ENCODE results near the gene NEK6. TPM values are rescaled to one million over a fixed set of nuclear protein-coding genes. Genes with fewer than 3 reads are reported as not detected.

Gene NEK6
- total RNA-seq, 2 experiments from 2014 or later: 5.6 to 16.4 TPM

- no peak for TF ChIP-seq EZH2phosphoT487 (IDR thresholded peaks at IDR 0.05; ENCODE audit: borderline replicate concordance, low read depth, low read length)
- TF ChIP-seq, protein P1, sequence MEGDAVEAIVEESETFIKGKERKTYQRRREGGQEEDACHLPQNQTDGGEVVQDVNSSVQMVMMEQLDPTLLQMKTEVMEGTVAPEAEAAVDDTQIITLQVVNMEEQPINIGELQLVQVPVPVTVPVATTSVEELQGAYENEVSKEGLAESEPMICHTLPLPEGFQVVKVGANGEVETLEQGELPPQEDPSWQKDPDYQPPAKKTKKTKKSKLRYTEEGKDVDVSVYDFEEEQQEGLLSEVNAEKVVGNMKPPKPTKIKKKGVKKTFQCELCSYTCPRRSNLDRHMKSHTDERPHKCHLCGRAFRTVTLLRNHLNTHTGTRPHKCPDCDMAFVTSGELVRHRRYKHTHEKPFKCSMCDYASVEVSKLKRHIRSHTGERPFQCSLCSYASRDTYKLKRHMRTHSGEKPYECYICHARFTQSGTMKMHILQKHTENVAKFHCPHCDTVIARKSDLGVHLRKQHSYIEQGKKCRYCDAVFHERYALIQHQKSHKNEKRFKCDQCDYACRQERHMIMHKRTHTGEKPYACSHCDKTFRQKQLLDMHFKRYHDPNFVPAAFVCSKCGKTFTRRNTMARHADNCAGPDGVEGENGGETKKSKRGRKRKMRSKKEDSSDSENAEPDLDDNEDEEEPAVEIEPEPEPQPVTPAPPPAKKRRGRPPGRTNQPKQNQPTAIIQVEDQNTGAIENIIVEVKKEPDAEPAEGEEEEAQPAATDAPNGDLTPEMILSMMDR (conservative IDR thresholded peaks at IDR 0.05; ENCODE audit: low read length): no peak
- no peak for DNase-seq (ENCODE audit: low spot score)
- ChIA-PET POLR2A (interaction anchor here (0.7 kb wide), 1 partner anchor 9 kb away, joined by 3 read pairs; no protein-coding TSS in a partner anchor), CTCF (ENCODE audit: unreplicated experiment) (no interaction called here)
- no peaks in the 10 kb centered on the region for H3K9me2 ChIP-seq (ENCODE audit: insufficient read depth, low read length)
- no peak overlapping the region for H3K4me3 ChIP-seq (ENCODE audit: low read depth, low read length, poor library complexity, severe bottlenecking)
- no peaks in the 10 kb centered on the region for H3K79me2 ChIP-seq (ENCODE audit: insufficient read depth, low read depth, low read length)
- intact Hi-C loops (cut with micrococcal nuclease; ENCODE audit: unreplicated experiment): no loop called here
- H3K4me1 ChIP-seq (ENCODE audit: insufficient read depth, low read length, poor library complexity, severe bottlenecking): no peaks in the 10 kb centered on the region
- H2AFZ ChIP-seq (ENCODE audit: low read length): no peak overlapping the region
- H3K36me3 ChIP-seq (ENCODE audit: insufficient read depth, low read length): no peaks in the 10 kb centered on the region
- H3K27ac ChIP-seq (ENCODE audit: low read depth, low read length, poor library complexity, severe bottlenecking): no peak overlapping the region
- no peak overlapping the region for H3K4me2 ChIP-seq (ENCODE audit: low read length)
- BruUV-seq (replicated peaks): no TSS peak
- H4K20me1 ChIP-seq (ENCODE audit: insufficient read depth, low read length): no peaks in the 10 kb centered on the region
- no peaks in the 10 kb centered on the region for H3K9me3 ChIP-seq (ENCODE audit: low read length)
Measured at GRCh38 chr9:124327491-124327890, 69.7 kb downstream of the NEK6 start.

DNA sequence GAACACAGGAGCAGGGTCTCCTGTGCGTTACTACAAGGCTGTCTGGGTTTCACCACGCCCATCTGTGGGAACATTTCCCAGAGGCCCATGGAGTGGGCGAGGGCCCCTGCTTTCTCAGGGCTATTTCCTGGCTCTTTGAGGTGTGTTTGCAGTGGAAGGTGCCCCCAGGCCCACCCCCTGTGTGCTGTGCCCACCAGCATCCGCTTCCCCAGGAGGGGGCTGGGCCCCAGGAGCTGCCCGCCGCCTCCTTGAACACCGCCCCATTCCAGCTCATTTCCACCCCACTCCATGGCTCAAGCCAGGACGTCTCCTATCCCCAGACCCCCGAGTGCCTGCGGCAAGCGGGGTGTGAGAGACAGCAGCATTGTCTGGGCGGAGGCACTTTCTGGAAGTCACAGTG lies 70.5 kb downstream of the NEK6 start:
- no peaks in the 10 kb centered on the region for H3K36me3 ChIP-seq (ENCODE audit: insufficient read depth, low read length)
- H3K4me3 ChIP-seq (ENCODE audit: low read depth, low read length, poor library complexity, severe bottlenecking): no peak overlapping the region
- H3K79me2 ChIP-seq (ENCODE audit: insufficient read depth, low read depth, low read length): no peaks in the 10 kb centered on the region
- TF ChIP-seq, protein P1 (conservative IDR thresholded peaks at IDR 0.05; ENCODE audit: low read length): no peak
- H3K27ac ChIP-seq (ENCODE audit: low read depth, low read length, poor library complexity, severe bottlenecking): no peak overlapping the region
- DNase-seq (ENCODE audit: low spot score): no peak
- ChIA-PET POLR2A (interaction anchor here (0.7 kb wide), 1 partner anchor 8 kb away, joined by 3 read pairs; no protein-coding TSS in a partner anchor), CTCF (ENCODE audit: unreplicated experiment) (no interaction called here)
- no peaks in the 10 kb centered on the region for H3K4me1 ChIP-seq (ENCODE audit: insufficient read depth, low read length, poor library complexity, severe bottlenecking)
- no peaks in the 10 kb centered on the region for H3K9me3 ChIP-seq (ENCODE audit: low read length)
- no TSS peak for BruUV-seq (replicated peaks)
- intact Hi-C loops (cut with micrococcal nuclease; ENCODE audit: unreplicated experiment): no loop called here
- H2AFZ ChIP-seq (ENCODE audit: low read length): no peak overlapping the region
- no peak overlapping the region for H3K4me2 ChIP-seq (ENCODE audit: low read length)
- H4K20me1 ChIP-seq (ENCODE audit: insufficient read depth, low read length): no peaks in the 10 kb centered on the region
- no peaks in the 10 kb centered on the region for H3K9me2 ChIP-seq (ENCODE audit: insufficient read depth, low read length)

DNA sequence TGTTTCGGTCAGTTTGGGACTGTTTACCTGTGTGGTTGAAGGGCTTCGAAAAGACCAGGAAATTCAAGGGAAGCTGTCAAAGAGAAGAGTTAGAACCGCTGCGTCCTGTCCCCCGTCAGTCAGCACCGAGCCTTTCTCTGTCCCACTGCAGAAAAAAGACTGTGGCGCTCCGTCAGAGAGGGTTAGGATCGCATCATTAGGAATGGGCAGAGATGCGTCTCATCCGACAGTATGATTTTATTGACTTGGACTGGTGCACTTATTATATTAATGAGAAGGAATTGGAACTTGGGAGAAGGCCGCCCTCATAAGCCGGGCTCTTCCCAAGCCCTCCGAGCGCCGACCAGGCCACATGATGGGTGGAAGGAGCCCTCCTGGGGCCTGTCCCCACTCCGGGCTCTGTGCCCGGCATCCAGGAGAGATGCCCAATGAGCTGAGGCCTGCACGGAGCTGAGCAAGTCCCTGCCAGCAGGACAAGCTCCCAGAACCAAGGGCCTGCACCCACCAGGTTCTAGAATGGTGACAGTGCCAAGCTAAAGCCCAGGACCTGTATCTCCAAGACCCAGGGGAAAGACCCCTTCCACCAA lies 71.5 kb downstream of the NEK6 start:
- DNase-seq (ENCODE audit: low spot score): no peak
- intact Hi-C loops (cut with micrococcal nuclease; ENCODE audit: unreplicated experiment): no loop called here
- Histone ChIP-seq H3K36me3 (ENCODE audit: insufficient read depth, low read length) (no peaks in the 10 kb centered on the region), H4K20me1 (ENCODE audit: insufficient read depth, low read length) (no peaks in the 10 kb centered on the region), H3K4me1 (ENCODE audit: insufficient read depth, low read length, poor library complexity, severe bottlenecking) (no peaks in the 10 kb centered on the region), H3K9me3 (ENCODE audit: low read length) (no peaks in the 10 kb centered on the region), H2AFZ (ENCODE audit: low read length) (no peak overlapping the region), H3K4me2 (ENCODE audit: low read length) (no peak overlapping the region), H3K27ac (ENCODE audit: low read depth, low read length, poor library complexity, severe bottlenecking) (no peak overlapping the region), H3K79me2 (ENCODE audit: insufficient read depth, low read depth, low read length) (no peaks in the 10 kb centered on the region), H3K4me3 (ENCODE audit: low read depth, low read length, poor library complexity, severe bottlenecking) (no peak overlapping the region), H3K9me2 (ENCODE audit: insufficient read depth, low read length) (no peaks in the 10 kb centered on the region)
- BruUV-seq (replicated peaks): no TSS peak
- TF ChIP-seq EZH2phosphoT487 (IDR thresholded peaks at IDR 0.05; ENCODE audit: borderline replicate concordance, low read depth, low read length): no peak
- TF ChIP-seq, protein P1 (conservative IDR thresholded peaks at IDR 0.05; ENCODE audit: low read length): no peak
- ChIA-PET CTCF (ENCODE audit: unreplicated experiment) (no interaction called here), POLR2A (interaction anchor here (0.6 kb wide), 1 partner anchor 84 kb away, joined by 7 read pairs; no protein-coding TSS in a partner anchor)
